GM21528 (cell line): Measurements from ENCODE around the gene BET1L.
"Not testable (repeated sequence)": the region's sequence is repeated elsewhere in the genome, so short reads cannot be mapped to it uniquely, and the experiment has no call there.

Experiments
- ATAC-seq: cut with Tn5 transposase; IDR thresholded peaks from one replicate; pipeline ENCODE4 v1.9.1; 2021; ENCODE audit warnings: mild to moderate bottlenecking, moderate library complexity; ENCODE audit not compliant: unreplicated experiment, low FRiP score

BET1L gene

GRCh38 chr11:230431-230830 lies 23.2 kb upstream of the BET1L start:
- no peak for ATAC-seq

GRCh38 chr11:227824-228379 lies 20.7 kb upstream of the BET1L start:
- no peak for ATAC-seq

GRCh38 chr11:225734-226453 lies 18.7 kb upstream of the BET1L start:
- no peak for ATAC-seq

GRCh38 chr11:224424-224823 lies 17.2 kb upstream of the BET1L start:
- no peak for ATAC-seq

DNA sequence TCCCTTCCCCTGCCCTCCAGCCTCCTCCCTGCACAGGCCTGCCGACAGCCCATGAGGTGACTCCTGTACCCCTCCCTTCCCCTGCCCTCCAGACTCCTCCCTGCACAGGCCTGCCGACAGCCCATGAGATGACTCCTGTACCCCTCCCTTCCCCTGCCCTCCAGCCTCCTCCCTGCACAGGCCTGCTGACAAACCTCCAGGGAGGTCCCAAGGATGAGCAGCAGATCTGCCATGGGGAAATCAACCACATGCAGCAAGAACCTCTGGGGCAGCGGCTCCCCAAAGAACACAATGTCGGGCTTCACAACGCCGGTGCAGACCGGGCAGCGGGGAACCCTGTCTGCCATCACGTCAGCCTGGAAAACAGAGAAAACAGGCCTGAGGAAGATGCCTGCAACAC lies 16.7 kb upstream of the BET1L start:
- no peak for ATAC-seq

- ATAC-seq = no peak
Measured at GRCh38 chr11:223026-223789, 16.0 kb upstream of the BET1L start.

- no peak for ATAC-seq
Measured at GRCh38 chr11:221998-222789, 15.0 kb upstream of the BET1L start.

DNA sequence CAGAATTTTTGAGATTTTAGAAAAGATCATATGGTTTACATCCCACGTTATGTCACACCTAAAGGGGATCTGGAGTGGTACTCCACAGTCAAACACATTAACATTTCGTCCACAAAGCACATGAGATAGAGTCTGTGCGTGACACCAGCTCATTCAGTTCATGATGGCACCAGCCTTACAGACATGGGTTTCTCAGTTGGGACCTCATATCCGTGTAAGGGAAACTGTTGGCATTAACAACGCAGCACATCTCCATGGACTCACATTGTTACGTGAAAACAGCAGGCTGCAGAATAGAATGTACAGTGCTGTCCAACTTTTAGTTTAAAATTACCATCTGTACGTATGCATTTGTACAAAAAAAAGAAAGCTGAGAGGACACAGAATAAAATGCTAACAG lies 14.3 kb upstream of the BET1L start:
- no peak for ATAC-seq

DNA sequence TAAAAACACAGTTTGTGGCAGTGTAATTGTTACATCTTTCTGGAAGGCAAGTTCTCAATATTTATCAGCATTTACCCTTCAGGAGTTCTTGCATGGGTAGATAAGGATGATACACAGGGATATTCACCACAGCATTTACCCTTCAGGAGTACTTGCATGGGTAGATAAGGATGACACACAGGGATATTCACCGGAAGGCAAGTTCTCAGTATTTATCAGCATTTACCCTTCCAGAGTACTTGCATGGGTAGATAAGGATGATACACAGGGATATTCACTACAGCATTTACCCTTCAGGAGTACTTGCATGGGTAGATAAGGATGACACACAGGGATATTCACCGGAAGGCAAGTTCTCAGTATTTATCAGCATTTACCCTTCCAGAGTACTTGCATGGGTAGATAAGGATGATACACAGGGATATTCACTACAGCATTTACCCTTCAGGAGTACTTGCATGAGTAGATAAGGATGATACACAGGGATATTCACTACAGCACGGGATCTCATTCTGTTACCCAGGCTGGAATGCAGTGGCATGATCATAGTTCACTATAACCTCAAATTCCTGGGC lies 13.5 kb upstream of the BET1L start:
- not testable (repeated sequence) for ATAC-seq

- no peak for ATAC-seq
Measured at GRCh38 chr11:218815-219593, 11.8 kb upstream of the BET1L start.

GRCh38 chr11:217704-218103 lies 10.5 kb upstream of the BET1L start:
- ATAC-seq = no peak

GRCh38 chr11:216081-216974 lies 9.1 kb upstream of the BET1L start:
- ATAC-seq = no peak

DNA sequence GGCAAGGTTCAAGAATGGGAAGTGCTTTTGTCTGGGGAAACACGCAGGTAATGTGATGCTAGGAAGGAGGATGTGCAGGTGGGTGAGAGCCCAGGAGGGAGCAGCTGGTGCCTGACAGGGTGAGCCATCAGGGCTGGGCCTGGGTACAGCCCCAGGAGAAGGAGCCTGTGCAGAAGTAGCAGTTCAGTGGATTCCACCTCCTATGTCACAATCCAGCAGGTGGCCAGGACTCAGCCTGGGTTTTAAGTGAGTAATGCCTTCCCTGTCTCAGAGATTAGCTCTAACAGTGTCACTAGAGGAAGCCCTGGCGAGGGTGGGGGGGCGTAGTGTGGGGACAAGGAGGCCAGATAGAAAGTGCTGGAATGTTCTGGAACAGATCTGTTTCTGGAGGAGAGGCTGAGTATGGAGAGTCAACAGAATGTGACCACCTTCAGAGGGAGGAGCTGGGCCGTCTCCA lies 8.4 kb upstream of the BET1L start:
- no peak for ATAC-seq

GRCh38 chr11:214083-214482 lies 6.9 kb upstream of the BET1L start:
- ATAC-seq = no peak

- no peak for ATAC-seq
Measured at GRCh38 chr11:213111-213510, 5.9 kb upstream of the BET1L start.

DNA sequence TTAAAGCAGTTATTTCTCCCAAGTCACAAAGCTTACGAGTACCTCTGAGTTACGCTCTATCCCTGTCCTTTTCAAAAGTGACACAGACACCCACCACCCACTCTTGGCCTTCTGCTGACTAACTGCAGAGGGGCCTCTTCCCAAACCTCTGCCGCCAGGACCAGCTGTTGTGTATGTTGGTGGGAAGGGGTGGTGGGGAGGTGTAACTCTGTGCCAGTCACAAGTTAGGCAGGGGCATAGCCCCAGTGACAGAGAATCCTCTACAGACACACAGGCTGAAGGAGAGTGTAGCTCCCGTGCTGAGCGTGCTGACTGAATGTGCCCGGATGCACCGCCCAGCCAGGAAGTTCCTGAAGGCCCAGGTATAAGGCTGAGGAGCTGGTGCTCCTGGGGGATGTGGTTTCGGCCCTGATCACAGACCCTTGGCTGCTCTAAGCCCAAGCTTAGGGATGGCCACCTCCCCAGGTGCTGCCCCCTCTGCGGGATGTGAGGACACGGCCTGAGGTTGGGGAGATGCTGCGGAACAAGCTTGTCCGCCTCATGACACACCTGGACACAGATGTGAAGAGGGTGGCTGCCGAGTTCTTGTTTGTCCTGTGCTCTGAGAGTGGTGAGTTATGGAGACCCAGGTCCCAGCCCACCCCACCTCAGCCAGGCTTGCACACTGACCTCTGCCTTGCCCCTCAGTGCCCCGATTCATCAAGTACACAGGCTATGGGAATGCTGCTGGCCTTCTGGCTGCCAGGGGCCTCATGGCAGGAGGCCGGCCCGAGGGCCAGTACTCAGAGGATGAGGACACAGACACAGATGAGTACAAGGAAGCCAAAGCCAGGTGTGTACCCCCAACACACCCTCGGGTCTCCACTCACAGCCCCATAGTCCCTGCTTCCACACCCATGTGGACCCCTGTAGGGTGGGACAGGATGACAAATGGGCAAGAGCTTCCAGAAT lies 5.2 kb upstream of the BET1L start:
- no peak for ATAC-seq

GRCh38 chr11:211741-212140 lies 4.5 kb upstream of the BET1L start:
- no peak for ATAC-seq

DNA sequence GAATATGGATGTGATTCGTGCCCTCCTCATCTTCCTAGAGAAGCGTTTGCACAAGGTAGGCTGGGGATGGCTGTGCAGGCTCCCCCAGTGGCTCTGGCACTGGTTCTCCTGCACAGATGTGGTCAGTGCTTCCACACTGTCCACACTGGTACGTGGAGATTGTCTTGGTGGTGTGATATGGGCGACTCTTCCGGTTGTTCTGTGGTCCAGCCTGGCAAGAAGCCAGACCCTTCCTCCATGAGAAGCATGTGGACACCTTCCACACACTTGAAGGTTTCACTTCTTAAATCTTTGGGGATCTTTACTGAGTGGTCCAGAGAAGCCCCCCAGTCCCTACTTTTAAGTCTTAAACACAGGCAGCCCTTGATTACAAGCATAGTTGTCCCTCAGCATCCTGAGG lies 4.1 kb upstream of the BET1L start:
- ATAC-seq = no peak
